DOHH2 (cell line): ENCODE measurements around the gene GALNS.

Experiments
- H3F3A ChIP-seq: fragments of 200-600 bp; sonication (generic), shearing (Covaris generic); 2 replicates; pipeline ENCODE4 v1.6.0; 2016; ENCODE audit warnings: antibody characterized with exemption, mild to moderate bottlenecking; ENCODE audit not compliant: control insufficient read depth, insufficient read depth
- H3K27ac ChIP-seq: fragments of 200-600 bp; sonication (generic); 2 replicates; pipeline ENCODE4 v1.5.1; 2014; ENCODE audit warnings: low read depth, mild to moderate bottlenecking, low read length, moderate library complexity
- H3K27me3 ChIP-seq: fragments of 200-600 bp; sonication (generic); 2 replicates; pipeline ENCODE4 v1.6.1; 2014; ENCODE audit warnings: mild to moderate bottlenecking, low read length, mixed read lengths; ENCODE audit not compliant: control insufficient read depth
- H3K36me3 ChIP-seq: fragments of 200-600 bp; sonication (generic); 2 replicates; pipeline ENCODE4 v1.6.1; 2014; ENCODE audit warnings: mild to moderate bottlenecking, low read length, moderate library complexity, mixed read lengths; ENCODE audit not compliant: control insufficient read depth
- H3K4me1 ChIP-seq: fragments of 200-600 bp; sonication (generic); 2 replicates; pipeline ENCODE4 v1.6.1; 2014; ENCODE audit warnings: mild to moderate bottlenecking, low read length, mixed read lengths; ENCODE audit not compliant: control insufficient read depth
- H3K4me2 ChIP-seq: fragments of 200-600 bp; sonication (generic); 2 replicates; pipeline ENCODE4 v1.6.0; 2014; ENCODE audit warnings: mild to moderate bottlenecking, low read length, moderate library complexity
- H3K4me3 ChIP-seq: fragments of 200-600 bp; sonication (generic); 2 replicates; pipeline ENCODE4 v1.5.1; 2014; ENCODE audit warnings: mild to moderate bottlenecking, low read length, mixed read lengths
- H3K79me2 ChIP-seq: fragments of 200-600 bp; sonication (generic); 2 replicates; pipeline ENCODE4 v1.6.1; 2014; ENCODE audit warnings: mild to moderate bottlenecking, low read length, mixed read lengths; ENCODE audit not compliant: control insufficient read depth
- H3K9me2 ChIP-seq: fragments of 200-600 bp; sonication (generic); replicated peaks from 2 replicates; pipeline ENCODE4 v1.6.1; 2014; ENCODE audit warnings: mild to moderate bottlenecking, low read length, mixed read lengths; ENCODE audit not compliant: control insufficient read depth
- H3K9me3 ChIP-seq: fragments of 200-600 bp; sonication (generic); 2 replicates; pipeline ENCODE4 v1.6.1; 2014; ENCODE audit warnings: antibody characterized with exemption, low read length, mixed read lengths; ENCODE audit not compliant: control insufficient read depth, insufficient read depth
- H4K20me1 ChIP-seq: fragments of 200-600 bp; sonication (generic); 2 replicates; pipeline ENCODE4 v1.6.0; 2014; ENCODE audit warnings: low read depth, mild to moderate bottlenecking, antibody characterized with exemption, low read length, moderate library complexity; ENCODE audit not compliant: control insufficient read depth, insufficient read depth
- EZH2phosphoT487 ChIP-seq: fragments of 200-600 bp; sonication (generic); IDR thresholded peaks from 2 replicates; pipeline ENCODE4 v1.6.1; 2017; ENCODE audit warnings: borderline replicate concordance, mild to moderate bottlenecking, antibody characterized with exemption, low read length, moderate library complexity, mixed read lengths
- TF ChIP-seq, protein P1 (sequence below): fragments of 200-600 bp; sonication (generic); IDR thresholded peaks from one replicate; pipeline ENCODE4 v1.5.1; 2014; ENCODE audit warnings: antibody characterized with exemption, mild to moderate bottlenecking, low read depth, low read length; ENCODE audit not compliant: poor library complexity, severe bottlenecking

Gene GALNS

GRCh38 chr16:88868974-88869672, 12.4 kb upstream of the GALNS start:
- Histone ChIP-seq H3K9me2 (no peaks in the 10 kb centered on the region), H3K36me3 (no peaks in the 10 kb centered on the region), H3K9me3 (no peaks in the 10 kb centered on the region), H3K4me3 (no peak overlapping the region), H3K27ac (no peak overlapping the region), H3K79me2 (no peaks in the 10 kb centered on the region), H3F3A (no peaks in the 10 kb centered on the region), H4K20me1 (no peaks in the 10 kb centered on the region), H3K4me1 (no peaks in the 10 kb centered on the region), H3K27me3 (peaks cover 42% of the 10 kb centered on the region), H3K4me2 (no peak overlapping the region)
- TF ChIP-seq, protein P1, sequence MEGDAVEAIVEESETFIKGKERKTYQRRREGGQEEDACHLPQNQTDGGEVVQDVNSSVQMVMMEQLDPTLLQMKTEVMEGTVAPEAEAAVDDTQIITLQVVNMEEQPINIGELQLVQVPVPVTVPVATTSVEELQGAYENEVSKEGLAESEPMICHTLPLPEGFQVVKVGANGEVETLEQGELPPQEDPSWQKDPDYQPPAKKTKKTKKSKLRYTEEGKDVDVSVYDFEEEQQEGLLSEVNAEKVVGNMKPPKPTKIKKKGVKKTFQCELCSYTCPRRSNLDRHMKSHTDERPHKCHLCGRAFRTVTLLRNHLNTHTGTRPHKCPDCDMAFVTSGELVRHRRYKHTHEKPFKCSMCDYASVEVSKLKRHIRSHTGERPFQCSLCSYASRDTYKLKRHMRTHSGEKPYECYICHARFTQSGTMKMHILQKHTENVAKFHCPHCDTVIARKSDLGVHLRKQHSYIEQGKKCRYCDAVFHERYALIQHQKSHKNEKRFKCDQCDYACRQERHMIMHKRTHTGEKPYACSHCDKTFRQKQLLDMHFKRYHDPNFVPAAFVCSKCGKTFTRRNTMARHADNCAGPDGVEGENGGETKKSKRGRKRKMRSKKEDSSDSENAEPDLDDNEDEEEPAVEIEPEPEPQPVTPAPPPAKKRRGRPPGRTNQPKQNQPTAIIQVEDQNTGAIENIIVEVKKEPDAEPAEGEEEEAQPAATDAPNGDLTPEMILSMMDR = no peak
- no peak for TF ChIP-seq EZH2phosphoT487

GRCh38 chr16:88867581-88868246, 11.0 kb upstream of the GALNS start:
- no peaks in the 10 kb centered on the region for H3K4me1 ChIP-seq
- no peak overlapping the region for H3K4me2 ChIP-seq

DNA sequence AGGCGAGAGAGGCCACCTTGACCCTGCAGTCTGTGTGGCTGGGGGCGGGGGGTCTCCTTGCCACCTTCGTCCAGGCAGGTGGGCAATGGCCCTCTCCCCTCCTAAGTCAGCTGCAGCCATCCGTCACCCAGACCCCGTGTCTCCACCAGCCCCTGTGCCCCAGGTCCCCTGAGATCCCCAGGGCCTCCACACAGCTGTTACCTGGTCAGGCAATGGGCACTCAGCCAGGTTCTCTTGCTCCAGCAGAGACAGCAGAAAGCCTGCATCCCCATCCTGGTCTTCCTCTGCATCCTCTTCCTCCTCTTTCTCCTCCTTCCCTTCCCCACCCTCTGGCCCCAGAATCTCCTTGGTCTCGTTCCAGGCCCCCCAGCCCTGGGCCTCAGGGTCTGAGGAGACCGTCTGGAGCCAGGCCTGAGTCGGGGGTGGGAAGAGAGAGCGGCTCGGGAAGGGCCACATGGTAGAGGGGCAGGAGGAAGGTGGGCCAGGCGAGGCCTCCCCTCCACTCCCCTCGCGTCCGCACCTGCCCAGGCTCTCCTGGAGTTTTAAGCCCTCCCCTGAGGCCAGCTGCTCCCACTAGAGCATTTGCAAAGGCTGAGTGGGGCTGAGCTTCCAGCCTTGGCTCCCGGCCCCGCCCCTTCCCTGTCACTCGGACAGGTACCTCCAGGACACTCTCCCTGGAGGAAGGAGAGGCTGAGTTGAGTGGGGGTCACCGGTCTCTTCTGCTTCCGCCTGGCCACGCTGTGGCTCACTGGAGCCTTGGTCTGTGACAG, 9.6 kb upstream of the GALNS start, which contains the start of gene PABPN1L:
TSS of gene PABPN1L (minus strand) at position 510 of the 770 bp plus-strand sequence. CDS start at position 456, 54 bp downstream.
- Histone ChIP-seq H3K79me2 (no peaks in the 10 kb centered on the region), H3K27me3 (peaks cover 30% of the 10 kb centered on the region), H3K9me2 (no peaks in the 10 kb centered on the region), H4K20me1 (no peaks in the 10 kb centered on the region), H3K4me2 (no peak within 1 kb of the TSS), H3K4me3 (no peak within 1 kb of the TSS), H3K27ac (no peak within 1 kb of the TSS), H3K4me1 (no peaks in the 10 kb centered on the region), H3K36me3 (peaks cover under 1% of the 10 kb centered on the region; the same call in 1 of the 2 replicates), H3F3A (no peaks in the 10 kb centered on the region), H3K9me3 (no peaks in the 10 kb centered on the region)
- no peak for TF ChIP-seq EZH2phosphoT487
- TF ChIP-seq, protein P1 = no peak

More at GRCh38 chr16:88867581-88868246, 11.0 kb upstream of the GALNS start:
- peaks cover 40% of the 10 kb centered on the region for H3K27me3 ChIP-seq
- TF ChIP-seq, protein P1 = no peak
- TF ChIP-seq EZH2phosphoT487 = no peak
- no peak overlapping the region for H3K27ac ChIP-seq
- no peaks in the 10 kb centered on the region for H4K20me1 ChIP-seq
- H3K9me2 ChIP-seq = no peaks in the 10 kb centered on the region
- no peaks in the 10 kb centered on the region for H3K79me2 ChIP-seq
- no peaks in the 10 kb centered on the region for H3K36me3 ChIP-seq
- no peak overlapping the region for H3K4me3 ChIP-seq
- no peaks in the 10 kb centered on the region for H3K9me3 ChIP-seq
- no peaks in the 10 kb centered on the region for H3F3A ChIP-seq
